ENCODE measurements around the gene FGF4. TPM values are rescaled to one million over a fixed set of nuclear protein-coding genes. Genes with fewer than 3 reads are reported as not detected.

FGF4 gene
- total RNA-seq: not detected in 2 replicates

- DNase-seq (ENCODE audit: low read depth in 2 of 2): no peak
Observed at GRCh38 chr11:69775163-69775755, at the start of gene FGF4. FGF4 (minus strand) TSS chr11:69775341; CDS start chr11:69775084, 257 bp downstream.

DNA sequence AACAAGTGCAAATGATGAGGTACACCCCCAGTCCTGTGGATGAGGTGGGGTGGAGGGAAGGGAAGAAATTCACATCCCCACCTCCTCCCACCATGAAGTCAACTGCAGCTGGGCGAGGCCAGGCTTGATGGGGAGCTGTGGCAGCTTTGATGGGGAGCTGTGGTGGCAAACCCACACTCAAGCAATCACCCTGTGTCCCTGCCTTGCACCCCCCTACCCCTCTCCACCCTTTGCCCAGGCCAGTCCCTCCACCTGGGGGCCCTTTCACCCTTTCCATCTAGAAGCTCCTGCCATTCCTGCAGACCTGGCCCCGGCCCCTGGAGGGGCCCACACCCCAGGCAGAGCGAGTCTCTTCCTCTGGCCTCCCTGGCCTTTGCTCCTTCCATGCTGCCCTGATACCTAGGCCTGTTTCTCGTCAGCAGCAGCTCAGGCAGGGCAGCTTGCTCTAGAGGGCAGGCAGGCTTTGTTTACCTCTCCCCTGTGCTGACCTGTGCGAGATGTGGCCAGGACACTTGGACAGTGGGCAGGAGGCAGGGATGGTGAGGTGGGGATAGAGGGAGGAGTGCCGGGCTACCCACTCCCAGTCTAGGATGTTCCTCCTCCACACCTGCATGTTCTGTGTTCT lies 48.6 kb upstream of the FGF4 start:
- DNase-seq (ENCODE audit: low read depth in 2 of 2): no peak

DNA sequence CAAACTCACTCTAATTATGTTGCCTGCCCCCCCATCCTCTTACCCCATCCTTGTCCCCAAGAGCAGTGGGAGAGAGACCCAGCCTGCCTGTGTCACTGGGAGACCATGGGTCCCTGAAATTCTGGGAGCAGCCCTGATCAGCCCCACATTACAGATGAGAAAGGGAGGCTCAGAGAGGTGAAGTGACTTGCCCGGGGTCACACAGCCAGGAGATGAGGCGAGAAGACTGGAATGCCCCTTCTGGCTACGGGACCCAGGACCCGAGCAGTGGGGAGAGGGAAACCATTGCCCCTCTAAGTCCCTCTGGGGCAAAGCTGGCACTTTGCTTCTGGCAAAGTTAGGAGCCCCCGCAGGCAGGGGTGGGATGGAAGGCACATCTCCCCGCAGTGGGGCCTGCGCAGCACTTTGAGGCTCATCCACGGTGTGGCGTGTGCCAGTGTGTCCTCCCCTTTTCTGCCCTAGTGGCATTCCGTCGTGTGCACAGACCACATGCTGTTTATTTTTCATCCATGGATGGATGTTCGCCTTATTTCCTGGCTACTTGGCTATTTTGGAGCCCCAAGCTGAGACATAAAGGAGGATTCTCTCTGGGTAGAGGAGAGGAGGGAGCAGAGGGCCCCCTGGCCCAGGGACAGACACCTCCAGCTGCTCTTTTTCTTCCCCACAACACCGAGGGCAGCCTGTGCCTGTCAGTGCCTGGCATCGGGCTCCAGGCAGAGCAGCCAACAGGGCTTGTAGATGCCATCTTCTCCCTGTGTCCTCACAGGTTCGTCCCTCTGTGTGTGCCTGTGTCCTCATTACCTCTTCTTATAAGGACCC lies 47.7 kb upstream of the FGF4 start:
- no peak for DNase-seq (ENCODE audit: low read depth in 2 of 2)

DNA sequence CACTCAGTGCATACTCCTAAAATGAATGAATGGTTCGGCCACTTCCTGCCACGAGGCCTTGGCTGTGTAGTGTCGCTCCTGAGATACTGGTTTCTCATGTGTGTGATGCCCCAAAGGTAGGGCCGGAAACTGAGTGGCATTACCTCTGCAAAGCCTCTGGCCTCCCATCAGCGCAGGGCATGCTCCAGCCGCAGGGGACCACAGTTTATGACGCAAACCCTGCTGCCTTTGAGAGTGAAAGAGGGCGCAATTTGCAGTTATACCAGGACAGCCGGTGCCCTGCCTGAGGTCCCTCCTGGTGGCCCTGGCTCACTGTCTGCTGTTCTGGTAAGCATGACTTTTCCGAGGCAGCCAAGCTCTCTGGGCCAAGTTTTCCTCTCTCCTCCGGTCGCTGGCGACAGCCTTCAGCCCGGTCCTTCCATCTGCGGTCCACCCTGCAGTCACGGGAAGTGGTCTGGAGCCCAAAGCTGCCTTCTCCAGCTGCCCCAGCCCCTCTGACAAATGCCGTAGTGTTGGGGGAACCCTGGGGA lies 46.4 kb upstream of the FGF4 start:
- DNase-seq (ENCODE audit: low read depth in 2 of 2): no peak

DNA sequence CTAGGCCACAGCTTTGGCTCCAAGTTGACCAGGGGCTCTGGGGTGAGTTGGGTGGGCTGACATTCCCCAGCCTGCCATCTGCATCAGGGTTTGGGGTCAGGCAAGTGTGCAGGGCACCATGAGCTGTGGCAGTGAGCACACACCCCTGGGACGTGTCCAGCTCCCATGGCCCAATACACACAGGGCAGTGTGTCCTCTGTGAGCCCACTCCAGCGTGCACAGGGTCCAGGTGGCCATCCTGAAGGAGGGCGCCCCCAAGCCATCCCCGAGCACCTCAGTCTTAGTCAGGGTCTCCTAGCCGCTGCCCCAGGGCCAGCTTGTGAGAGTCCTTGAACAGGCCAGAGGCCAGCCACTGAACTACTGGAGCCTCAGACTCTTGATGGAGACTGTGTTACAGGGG lies 45.3 kb upstream of the FGF4 start:
- no peak for DNase-seq (ENCODE audit: low read depth in 2 of 2)

- no peak for DNase-seq (ENCODE audit: low read depth in 2 of 2)
Observed at GRCh38 chr11:69819541-69820070, 44.5 kb upstream of the FGF4 start.

DNA sequence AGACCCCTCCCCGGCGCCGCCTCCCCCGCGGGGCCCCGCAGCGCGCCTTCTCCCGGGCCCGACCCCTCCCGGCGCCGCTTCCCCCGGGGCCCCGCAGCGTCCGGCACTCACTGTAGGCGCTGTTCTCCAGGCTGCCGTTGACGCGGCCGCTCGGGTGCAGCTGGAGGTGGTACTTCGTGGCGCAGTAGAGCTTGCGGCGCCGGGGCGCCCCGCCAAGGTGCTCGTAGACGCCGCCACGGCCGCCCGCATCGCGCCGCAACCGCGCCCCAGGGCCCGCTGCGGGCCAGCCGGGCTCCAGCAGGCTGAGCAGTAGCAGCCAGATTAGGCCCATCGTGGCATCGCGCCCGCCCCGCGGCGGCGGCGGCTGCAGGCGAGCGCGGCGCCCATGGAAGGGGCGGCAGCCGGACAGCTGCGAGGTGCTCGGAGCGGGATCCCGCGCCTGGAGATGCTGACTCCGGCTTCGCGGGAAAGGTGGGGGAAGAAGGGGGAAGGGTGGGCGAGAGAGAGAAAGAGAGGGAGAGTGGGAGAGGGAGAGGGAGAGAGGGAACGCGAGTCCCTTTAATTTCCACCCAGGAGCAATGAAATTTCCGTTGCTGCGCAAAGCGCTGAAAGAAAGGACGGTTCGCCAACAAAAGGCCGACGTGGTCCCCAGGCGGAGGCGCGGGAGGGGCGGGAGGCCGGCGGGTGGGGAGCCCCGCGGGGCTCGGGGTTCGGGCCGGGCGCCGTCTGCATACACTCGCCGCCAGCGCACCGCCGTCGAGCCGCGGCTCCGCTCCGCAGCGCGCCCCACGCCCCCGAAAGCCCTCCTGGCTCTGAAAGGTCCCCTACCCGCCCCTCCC lies 43.7 kb upstream of the FGF4 start, which contains the start of gene FGF3:
Gene FGF3 (minus strand): TSS at position 814 of the 839 bp plus-strand sequence. CDS start 483 bp downstream, at position 331.
- no peak for DNase-seq (ENCODE audit: low read depth in 2 of 2)

DNA sequence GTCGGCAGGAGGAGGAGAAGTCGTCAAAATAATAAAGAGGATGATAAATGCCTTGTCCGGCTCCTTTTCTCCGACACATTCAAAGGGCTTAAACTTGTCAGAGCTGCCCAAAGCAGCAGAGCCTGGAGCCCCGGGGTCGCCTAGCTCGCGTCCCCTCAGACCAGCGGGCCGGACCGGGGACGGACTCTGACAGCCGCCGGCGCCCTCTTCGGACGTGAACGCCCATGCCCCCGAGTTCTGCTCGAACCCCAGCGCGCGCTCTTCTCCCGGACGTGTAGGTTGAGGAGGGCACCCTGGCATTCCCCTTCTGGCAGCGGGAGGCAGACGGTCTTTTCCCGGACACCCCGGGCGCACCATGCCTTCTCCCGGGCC lies 43.1 kb upstream of the FGF4 start:
- no peak for DNase-seq (ENCODE audit: low read depth in 2 of 2)

DNA sequence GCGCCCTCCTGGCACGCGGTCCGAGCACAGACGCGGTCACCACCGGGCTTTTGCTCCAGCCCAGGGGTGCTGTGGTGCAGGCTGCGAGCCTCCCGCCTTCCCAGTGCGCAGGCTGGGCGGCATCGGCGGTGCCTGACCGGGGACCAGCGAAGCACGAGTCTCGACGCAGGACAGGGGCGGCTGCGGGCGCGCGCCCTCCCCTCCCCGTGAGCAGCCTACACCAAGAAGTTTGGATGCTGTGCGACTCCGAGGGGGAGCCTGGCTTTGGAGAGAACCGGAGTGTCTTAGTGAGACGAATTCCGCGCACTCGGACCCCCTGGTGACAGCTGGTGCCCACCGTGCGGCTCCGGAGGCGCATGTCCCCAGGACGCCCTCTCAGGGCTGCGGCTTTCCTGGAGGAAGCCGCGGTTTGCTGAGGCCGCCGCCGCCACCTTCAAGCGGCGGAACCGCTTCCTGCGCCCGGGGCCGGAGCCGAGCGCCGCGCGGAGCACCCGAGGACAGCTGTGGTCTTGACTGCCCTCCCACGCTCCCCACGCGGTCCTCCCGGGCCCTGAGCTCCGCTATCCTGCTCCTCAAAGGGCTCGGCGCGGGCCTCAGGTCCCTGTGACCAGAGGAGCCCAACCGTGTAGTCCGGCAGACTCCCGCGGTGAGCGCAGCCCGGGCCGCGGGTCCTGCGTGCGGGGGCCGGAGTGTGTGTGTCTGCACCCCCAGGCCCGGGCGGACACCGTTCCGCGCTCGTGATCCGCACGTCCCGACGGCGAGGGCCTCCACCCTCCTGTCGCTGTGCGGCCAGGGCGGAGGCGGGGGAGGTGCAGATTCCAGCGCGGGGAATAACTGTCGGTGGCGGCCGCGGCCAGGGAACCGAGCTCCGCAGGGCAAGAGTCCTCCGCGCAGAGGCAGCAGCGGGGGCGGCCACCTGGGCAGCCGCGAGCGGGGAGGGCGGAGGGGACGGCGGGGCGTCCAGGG lies 42.4 kb upstream of the FGF4 start:
- DNase-seq (ENCODE audit: low read depth in 2 of 2): no peak

GRCh38 chr11:69816671-69817070 lies 41.5 kb upstream of the FGF4 start:
- DNase-seq (ENCODE audit: low read depth in 2 of 2): no peak

GRCh38 chr11:69815973-69816372 lies 40.8 kb upstream of the FGF4 start:
- no peak for DNase-seq (ENCODE audit: low read depth in 2 of 2)

DNA sequence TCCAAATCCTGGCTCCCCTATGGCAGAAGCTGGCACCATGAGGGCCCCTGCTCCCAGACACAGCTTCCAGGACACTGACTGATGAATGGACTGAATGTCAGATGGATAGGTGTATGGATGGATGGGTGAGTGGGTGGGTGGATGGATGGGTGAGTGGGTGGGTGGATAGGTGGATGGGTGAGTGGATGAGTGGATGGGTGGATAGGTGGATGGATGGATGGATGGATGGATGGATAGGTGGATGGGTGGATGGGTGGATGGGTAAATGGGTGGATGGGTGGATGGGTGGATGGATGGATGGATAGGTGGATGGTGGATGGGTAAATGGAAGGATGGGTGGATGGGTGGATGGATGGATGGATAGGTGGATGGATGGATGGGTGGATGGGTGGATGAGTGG lies 39.8 kb upstream of the FGF4 start:
- DNase-seq (ENCODE audit: low read depth in 2 of 2): no peak

GRCh38 chr11:69814411-69814810 lies 39.3 kb upstream of the FGF4 start:
- no peak for DNase-seq (ENCODE audit: low read depth in 2 of 2)

DNA sequence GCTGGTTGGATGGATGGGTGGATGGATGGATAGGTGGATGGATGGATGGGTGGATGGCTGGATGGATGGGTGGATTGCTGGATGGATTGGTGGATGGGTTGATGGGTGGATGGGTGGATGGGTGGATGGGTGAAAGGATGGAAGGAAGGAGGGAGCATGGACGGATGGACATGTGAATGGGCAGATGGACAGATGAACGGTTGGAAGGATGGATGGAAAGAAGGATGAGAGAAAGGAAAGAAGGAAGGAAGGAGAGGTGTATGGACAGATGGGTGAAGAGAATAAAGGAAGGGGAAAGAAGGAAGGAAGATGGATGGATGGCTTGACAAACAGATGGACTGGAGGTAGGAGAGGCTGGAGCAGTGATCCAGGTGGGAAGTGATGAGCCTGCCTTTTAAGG lies 38.7 kb upstream of the FGF4 start:
- no peak for DNase-seq (ENCODE audit: low read depth in 2 of 2)

DNA sequence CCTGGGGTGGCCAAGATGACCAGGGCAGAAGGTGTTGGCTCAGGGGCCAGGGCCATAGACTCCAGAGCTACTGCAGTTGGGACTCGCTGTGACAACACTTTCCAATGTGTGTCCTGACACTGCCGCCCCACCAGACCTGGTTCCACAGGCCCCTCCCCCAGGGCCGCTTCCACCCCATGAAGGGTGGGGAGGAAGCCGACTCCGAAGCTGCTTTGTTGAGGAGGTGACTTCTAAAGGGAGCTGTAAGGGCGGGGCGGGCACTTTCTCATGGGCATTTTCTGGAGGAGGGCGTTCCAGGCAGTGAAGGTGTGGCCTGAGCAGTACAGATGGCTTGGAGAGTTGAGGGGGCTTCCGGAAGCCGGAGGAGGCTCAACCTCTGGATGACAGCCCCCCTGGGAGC lies 37.8 kb upstream of the FGF4 start:
- DNase-seq (ENCODE audit: low read depth in 2 of 2): no peak

DNA sequence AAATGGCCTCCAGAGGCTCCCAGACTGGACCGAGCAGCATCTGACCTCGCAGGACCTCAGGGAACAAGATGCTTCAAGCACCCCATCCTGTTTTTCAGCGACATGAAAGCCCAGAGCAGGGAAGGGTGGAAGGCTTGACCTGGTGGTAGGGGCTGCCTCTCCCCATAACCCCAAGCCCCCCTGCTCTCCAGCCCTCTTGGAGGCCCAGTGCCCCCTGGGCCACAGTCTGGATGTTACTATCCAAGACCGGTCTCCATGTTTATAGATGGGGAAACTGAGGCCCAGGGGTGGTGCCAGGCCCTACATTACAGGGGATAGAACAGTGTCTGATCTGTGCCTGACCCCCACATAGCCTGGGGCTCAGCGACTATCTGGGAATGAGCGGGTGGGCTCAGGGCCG lies 37.1 kb upstream of the FGF4 start:
- DNase-seq (ENCODE audit: low read depth in 2 of 2): no peak

GRCh38 chr11:69811431-69811830 lies 36.3 kb upstream of the FGF4 start:
- DNase-seq (ENCODE audit: low read depth in 2 of 2): no peak

DNA sequence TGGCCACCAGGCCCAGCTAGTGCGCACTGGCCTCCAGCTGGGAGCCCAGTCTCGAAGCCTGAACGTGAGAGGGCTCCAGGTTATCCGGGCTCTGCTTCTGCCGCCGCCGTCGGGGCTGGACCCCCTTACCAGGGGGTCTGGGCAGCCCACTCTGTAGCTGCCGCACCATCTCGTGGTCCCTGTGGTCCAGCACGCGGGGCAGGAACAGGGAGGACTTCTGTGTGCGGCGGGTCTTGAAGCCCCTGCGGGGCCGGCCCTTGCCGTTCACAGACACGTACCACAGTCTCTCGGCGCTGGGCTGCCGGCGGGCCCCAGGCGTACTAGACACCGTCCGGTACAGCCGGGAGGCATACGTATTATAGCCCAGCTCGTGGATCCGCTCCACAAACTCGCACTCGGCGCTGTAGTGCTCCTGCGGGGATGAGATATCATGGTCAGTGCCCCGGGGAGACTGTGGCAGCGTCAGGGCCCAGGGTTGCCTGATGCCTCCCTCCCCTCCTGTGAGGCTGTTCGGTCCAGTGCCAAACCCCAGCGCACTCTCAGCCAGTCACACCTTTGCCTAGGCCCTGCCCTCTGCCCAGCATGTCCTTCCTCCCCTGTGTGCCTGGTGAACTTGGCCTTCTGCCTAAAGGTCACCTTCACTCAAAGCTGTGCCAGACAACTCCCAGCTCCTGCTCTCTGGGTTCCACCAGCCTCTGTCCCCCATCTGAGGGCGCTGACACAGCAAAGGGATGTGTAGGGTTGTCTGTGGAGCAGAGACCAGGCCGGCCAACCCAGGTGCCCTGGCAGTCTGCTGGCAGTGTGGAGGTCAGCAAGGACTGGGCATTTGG lies 35.4 kb upstream of the FGF4 start:
- DNase-seq (ENCODE audit: low read depth in 2 of 2): no peak

GRCh38 chr11:69808667-69809086 lies 33.5 kb upstream of the FGF4 start:
- no peak for DNase-seq (ENCODE audit: low read depth in 2 of 2)

Data from lung microvascular endothelial cell (primary cell).